HG03066 (cell line): ENCODE measurements around the gene ACADSB.

Source experiments
- ATAC-seq: cut with Tn5 transposase; IDR thresholded peaks from one replicate; pipeline ENCODE4 v1.9.1; 2021; ENCODE audit warnings: low read depth; ENCODE audit not compliant: unreplicated experiment

ACADSB gene

DNA sequence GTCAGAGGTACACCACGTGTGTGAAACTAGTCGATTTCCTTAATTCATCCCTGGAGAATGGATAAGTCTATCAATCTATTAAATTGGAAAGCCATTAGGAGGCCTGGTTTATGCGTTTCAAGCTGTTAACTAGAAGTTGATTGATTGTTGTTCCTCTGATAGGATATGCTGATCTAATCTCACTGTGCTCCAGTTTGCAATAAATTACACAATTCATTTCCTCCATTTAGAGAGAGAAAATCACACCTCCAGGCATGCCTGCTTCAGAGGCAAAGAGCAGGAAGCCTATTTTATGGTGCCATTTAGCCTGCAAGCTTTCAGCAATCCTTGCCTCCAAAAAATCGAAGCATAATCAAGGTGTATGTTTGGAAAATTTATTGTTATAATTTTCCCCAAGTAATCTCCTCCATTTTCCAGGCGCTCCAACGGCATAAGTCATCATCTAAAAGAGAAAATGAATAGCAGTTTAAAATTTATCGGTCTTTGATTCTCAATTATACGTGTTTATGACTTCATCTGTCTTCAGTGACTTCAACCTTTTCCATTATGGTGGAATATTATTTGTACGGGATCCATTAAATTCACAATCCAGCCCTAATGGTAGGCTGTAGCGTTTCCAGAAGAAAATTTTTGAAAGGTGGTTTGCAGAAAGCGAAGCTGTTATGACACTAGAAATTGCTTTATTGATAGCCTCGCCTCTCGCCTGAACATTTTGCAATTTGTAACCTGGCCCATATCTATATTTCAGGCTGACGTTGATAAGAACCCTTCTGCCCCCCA, 84.0 kb downstream of the ACADSB start:
- ATAC-seq = no peak

DNA sequence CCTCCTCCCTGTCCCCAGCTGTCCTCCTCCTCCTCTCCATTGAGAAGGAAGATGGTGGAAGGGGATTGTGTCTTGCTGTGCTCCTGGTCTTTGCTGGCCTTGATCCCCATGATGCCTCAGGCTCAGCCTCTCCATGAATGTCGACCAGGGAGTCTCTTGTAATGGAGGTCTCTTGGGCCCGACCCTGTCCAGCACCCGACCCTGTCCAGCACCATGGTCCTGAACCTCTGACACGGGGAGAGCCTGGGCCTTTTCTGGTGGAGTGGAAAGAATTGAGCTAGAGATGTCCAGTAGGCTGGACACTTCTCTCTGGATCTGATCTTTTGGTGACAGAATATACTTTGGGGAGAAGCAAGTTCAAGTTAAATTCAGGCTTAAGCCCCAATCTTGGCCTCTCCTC, 84.7 kb downstream of the ACADSB start:
- no peak for ATAC-seq

DNA sequence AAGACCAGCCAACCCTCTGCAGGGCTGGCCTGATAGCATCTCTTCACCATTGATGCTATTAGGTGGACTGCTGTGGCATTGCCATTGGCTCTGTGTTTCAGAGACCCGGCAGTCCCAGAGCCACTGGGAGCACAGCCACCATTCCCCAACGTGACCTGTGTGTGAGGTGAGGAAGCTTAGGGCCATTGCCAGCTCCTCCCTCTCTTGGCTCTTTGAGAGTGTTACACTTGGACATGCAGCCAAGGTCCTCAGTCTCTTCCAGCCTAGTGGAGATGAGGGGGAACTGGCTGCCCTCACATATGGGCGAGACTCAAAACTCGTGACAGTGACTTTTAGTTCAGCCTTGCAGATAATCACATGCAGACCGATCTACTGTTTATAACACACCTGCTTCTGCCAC, 87.6 kb downstream of the ACADSB start:
- no peak for ATAC-seq

DNA sequence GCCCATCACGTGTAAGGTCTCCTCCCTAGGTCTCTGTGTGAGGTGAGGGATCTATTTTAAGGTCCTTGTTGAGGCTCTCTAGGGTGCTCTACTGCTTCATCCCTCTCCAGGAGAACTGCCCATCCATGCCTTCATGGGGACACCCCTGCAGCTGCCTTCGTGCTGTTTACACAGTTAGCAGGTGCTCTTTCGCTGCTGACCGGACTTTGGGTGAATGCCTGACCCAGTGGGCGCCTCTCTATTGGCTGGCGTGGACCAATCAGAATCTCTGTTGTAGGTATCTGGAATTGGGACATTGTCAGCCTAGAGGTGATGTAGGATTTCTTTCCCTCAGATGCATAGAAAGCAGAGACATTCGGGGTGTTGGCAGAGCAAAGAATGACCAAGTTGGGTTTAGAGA, 88.2 kb downstream of the ACADSB start:
- no peak for ATAC-seq

DNA sequence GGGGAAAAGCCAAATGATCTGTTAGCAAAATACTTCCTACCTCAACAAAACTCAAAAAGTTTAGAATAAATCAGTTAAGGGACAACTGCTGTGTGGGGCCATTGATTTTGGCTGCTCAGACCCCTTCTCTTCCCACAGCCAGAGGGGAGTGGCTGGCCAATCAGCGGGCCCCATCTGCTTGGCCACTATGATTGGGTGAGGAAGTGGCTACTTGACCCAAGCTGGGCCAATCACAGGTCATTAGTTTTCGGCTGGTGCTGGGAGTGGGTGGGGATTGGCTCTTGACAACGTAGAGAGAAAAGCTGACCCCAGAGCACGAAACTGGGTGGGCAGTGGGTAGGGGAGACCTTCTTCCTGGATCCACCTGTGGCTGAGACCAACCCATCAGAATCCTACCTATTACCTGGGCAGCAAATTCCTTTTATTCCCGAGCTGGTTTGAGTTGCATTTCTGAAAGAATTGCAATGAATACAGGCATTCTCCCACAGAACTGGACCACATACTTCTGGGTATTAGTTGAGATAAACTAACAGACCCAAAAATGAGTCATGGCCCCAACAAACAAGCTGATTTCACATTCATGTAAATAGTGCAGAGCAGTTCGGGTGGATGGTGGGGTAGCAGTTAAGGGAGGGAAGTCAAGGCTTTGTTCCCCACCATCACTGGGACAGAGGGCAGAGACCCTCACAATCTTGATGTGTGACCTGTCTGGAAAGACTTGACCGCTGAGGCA, 91.4 kb downstream of the ACADSB start:
- ATAC-seq = no peak

DNA sequence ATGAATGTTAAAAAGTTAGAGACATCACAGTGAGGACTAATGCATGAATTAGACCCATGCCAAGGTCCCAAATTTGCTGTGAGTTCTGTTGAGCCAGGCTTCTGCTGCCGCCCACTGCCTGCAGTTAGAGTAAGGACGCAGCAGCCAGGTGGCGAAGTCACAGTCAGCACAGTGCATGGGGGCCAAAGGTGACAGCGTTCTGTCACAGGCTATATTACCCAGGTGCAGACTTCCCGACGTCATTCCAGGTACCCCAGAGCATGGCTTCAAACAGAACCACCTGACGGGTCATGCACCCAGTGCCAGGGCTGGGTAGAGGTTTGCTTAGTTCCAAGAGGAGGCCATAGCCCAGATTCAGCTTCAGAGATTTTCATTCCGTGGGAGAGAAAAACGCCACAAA, 93.1 kb downstream of the ACADSB start:
- no peak for ATAC-seq

DNA sequence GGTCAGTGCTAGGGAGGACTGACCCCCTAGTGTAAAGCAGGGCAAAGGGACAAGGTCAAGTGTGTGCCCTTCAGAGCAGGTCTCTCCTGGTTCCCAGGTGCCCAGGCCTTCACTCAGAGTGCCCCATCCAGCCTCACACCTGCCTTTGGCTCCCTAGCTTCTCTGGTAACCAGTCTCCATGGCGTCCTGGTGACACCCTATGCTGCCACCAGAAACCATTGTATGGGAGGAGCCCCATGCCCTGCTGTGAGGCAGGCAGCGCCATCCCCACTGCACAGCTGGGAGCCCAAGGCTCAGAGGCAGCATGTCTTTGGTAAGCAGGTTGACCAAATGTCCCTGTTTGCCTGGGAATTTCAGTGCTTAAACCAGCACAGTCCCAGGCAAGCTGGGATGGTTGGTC, 93.9 kb downstream of the ACADSB start:
- no peak for ATAC-seq

DNA sequence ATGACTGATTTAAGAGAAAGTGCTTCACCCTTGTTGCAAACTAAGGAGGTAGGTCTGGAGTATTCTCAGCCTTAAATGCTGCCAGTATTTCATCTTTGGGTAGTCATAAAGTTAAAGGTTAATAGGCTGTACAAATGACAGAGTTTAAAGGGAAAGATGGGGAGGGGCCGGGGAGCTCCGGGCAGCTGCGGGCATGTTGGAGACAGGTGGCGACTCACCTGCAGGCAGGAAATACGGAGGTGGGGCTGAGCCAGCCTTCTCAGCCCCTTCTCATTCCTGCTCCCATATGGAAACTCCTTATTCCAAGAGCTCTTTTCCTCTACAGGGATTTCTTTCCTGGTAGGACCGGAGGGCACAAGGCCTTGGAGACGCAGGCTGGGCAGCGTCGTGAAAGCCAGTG, 95.1 kb downstream of the ACADSB start:
- no peak for ATAC-seq
